HG02981 (cell line): ENCODE data around the gene PCYOX1L.
"Not testable (repeated sequence)": the region's sequence is repeated elsewhere in the genome, so short reads cannot be mapped to it uniquely, and the experiment has no call there.

ENCODE experiments used
- ATAC-seq: cut with Tn5 transposase; IDR thresholded peaks from one replicate; pipeline ENCODE4 v1.9.1; 2021; ENCODE audit warnings: mild to moderate bottlenecking, moderate library complexity; ENCODE audit not compliant: unreplicated experiment

PCYOX1L gene

DNA sequence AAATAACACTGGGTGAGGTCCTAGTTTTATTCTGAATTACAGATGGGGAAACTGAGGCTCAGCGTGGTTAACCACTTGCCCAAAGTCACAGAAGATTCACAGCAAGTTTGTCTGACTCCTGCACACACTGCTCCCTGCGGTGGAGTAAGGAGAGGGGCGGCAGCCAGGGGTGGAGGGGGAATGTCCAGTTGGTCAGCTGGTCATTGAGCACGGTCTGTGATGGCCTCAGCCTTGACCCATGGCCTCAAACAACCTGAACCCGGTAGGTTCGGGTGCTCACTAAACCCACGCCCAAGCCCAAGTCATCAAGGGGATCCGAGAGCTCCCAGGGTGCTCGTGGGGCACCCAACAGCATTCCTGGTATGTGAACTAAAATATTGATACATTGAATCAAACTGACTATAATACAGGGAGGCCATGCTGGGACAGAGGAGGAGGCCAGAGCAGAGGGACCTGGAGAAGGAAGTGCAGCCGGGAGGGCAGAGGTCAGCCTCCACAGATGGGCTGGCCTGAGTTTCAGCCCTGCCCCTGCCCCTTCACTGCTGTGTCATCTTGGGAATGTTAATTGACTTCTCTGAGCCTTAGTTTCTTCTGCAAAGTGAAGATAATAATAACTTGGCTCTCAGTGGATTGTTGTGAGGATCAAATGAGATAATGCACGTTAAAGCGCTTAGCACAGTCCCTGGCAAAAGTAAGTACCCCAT is 24.8 kb downstream of the PCYOX1L start:
- no peak for ATAC-seq

GRCh38 chr5:149383399-149383798 is 25.6 kb downstream of the PCYOX1L start:
- no peak for ATAC-seq

DNA sequence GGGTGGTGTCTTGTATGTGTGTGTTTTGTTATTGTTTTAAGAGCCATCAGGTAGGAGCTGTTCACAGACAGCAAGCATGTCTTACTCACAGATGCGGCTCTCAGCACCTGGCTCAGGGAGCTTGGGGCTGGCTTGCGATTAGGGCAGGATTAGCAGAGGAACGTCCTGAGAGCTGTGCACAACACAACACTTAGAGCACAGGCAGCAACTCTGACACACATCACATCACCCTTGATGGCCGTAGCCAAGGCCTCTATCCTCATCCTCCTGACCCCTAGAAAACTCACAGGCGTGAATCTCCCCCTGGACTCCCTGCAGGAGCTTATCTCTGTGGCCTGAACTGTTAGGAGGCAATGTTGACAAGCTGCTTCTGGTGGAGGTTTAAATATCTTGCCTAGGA is 28.3 kb downstream of the PCYOX1L start:
- ATAC-seq = no peak

GRCh38 chr5:149387081-149387631 is 29.3 kb downstream of the PCYOX1L start:
- ATAC-seq = no peak

DNA sequence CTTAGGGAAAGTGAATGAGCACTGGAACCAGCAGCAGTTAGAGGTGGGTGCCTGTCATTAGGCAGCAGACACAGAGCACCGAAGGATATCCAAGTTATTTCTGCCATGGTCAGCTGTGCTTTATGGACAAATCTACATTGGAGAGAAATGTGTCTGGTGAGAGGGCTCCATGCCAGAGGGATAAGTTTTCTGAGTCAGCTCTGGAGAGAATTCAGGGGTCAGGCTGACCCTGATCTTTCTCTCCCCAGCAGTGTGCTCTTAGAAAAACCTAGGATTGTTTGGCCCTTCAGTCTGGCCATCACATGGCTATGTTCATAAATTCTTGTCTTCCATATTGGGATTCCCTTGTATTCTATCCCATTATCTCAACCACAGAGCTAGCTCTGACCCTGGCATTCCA is 30.1 kb downstream of the PCYOX1L start:
- no peak for ATAC-seq

DNA sequence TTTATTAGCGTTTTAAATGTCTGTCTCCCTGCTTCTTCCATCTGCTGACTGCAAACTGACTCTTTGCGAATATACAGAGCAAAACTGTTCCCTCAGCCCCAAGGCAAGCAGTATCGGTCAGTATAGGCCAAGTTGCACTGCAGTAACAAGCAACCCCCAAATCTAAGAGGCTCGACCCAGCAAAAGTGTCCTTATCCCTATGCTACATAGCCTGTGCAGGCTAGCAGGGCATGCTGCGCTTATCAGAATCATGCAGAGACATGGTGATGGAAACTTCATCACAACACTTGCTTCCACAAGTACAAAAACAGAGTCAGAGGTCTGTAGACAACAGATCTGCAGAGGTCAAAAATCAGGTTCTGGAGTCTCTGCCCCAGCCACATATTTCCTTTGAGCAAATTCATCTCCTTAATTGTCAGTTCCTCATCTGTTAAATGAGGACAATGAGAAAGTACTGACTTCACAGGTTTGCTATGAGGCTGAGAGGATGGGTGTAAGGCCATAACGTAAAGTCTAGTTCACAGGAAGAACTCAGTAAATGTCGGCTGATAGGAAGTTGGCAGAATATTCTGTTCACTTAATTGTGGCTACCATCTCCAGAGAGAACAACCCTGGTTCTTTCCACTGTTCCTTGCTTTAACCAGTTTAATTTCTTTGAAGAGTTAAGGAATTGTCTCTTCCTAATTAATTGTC is 30.8 kb downstream of the PCYOX1L start:
- ATAC-seq = no peak

- ATAC-seq = no peak
Measured at GRCh38 chr5:149389552-149390495, 32.0 kb downstream of the PCYOX1L start.

DNA sequence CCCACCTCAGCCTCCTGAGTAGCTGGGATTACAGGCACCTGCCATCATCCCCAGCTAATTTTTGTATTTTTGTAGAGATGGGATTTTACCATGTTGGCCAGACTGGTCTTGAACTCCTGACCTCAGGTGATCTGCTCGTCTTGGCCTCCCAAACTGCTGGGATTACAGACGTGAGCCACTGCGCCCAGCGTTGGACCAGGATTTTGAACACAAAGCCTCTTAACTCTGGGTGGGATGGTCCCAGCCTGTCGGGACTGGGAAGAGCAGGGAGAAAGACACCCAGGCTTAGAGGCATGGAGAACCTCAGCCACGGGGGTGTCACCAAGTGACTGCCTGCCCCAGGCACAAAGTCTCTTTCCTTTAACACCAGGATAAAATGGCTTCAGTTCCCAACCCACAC is 33.2 kb downstream of the PCYOX1L start:
- ATAC-seq = not testable (repeated sequence)

DNA sequence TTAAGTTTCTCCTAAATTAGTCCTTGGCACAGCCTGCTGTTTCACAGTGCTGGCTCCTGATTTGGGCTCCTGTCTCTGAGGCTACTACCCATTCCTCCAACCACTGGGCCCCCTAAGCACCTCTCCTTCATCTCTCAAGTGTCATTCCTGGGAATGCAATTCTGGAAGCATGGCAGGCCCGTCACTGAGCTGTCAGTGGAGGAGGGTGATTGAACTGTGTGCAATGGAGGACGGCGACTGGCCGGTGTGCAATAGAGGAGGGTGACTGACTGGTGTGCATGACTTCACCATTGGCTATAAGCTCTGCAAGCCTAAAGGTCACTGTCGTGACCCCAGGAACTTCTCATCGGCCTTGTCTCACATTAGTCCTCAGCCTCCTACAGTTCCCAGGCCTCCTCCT is 33.7 kb downstream of the PCYOX1L start:
- ATAC-seq = no peak

DNA sequence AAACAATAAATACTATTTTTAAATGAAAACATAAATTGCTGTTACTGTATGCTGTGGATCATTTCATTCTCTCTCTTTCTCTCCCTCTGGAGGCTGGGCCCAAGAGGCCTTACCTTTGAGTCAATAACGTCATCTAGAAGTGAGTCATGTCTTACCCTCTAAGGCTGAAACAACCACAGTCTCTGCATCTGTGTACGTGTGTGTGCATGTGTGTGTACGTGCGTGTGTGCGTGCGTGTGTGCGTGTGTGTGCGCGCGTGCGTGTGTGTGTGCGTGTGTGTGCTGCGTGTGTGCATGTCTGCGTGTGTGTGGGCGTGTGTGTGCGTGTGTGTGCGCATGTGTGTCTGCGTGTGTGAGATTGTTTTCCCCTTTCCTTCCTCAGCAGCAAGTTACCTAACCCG is 34.9 kb downstream of the PCYOX1L start:
- ATAC-seq = no peak

GRCh38 chr5:149394996-149395395 is 37.1 kb downstream of the PCYOX1L start:
- not testable (repeated sequence) for ATAC-seq

GRCh38 chr5:149397530-149397929 is 39.7 kb downstream of the PCYOX1L start:
- no peak for ATAC-seq

GRCh38 chr5:149398747-149399266 is 41.0 kb downstream of the PCYOX1L start:
- ATAC-seq = not testable (repeated sequence)

GRCh38 chr5:149399775-149400174 is 41.9 kb downstream of the PCYOX1L start:
- ATAC-seq = no peak

DNA sequence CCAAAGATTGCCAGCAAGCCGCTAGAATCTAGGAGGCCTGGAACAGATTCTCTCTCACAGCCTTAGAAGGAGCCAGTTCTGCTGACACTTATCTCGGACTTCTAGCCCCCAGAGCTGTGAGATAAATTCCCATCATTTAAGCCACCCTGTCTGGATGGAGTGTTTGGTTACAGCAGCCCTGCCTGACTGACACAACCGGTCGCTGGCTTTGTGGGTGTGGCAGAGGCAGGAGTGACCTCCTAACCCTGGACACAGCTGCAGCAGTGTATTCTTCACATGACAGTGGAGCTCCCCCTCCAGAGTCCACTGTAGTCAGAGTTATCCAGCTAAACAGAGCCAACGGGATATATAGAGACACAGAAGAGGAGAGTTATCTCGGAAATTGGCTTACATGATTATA is 42.5 kb downstream of the PCYOX1L start:
- ATAC-seq = no peak

DNA sequence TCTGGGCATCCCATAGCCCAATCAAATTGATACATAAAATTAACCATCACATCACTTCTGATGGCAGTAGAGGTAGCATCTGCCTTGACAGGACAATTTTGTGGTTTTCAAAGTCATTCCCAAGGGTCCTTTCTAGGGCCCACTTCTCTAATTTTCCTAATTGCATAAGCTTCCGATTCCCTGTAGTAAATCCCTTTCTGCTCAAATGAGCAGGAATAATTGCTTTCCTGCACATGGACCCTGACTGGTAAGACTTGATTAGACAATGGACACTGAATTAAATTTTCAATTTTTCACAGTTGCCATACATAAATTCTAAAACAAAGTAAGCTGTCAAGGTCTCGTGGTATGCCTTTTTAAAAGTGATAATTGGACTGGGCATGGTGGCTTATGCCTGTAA is 43.2 kb downstream of the PCYOX1L start:
- ATAC-seq = no peak

DNA sequence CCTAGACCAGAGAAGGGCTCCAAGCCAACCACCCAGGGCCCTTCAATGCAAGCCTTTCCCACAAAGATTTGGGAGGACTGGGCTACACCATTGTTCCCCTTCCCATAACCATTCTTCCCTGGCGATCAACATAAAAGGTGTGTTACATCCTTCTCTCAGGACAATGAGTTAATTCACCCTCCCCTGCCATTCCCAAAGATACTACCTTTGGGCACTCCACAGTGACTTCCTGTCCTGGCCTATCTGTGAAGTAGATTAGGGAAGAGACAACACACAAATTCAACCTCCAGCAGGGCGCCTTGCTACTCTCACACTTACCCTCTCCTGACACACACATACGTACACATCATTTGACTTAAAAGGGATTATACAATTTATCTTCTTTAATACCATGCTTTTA is 44.4 kb downstream of the PCYOX1L start:
- ATAC-seq = no peak

DNA sequence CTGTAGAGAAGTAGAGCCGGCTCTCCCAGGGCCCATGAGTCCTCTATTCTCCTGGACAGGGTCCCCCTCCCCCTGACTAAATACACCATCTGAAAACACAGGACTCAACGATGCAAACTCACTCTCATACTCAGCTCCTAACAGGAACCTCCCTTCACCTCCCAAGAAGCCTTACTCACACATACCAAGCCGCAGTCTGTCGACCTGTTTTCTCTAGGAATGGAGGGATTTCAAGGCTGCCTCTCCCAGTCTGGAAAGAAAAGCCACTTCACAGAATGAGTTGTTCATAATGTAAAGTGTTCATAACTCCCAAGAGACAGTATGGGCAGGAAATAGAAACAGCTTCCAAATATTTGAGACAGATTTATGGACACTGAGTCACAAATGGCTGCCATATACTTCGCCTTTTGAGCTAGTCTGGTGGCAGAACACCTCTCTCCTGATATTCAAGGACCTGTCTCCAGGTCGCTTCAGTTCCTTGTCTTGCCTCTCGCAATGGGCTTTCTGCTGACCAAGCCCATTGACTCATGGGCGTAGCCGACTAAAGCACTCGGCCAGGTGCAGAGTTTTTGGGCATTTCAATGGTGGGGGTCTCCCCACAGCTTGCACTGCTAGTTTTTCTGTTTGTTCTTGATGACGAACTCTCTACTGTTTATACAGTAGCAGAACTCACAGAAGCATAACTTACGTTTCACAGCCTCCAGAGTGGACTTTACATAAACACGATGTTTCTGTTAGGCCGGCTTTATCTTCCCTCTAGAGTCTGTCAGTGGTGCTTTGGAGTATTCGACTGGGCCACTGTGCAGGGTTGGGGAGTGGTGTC is 46.3 kb downstream of the PCYOX1L start:
- no peak for ATAC-seq

GRCh38 chr5:149404746-149405549 is 47.1 kb downstream of the PCYOX1L start:
- no peak for ATAC-seq
